Loucy (cell line): Measurements from ENCODE around the gene SNRPA1.

Experiments used
- CTCF ChIP-seq: fragments of 200-600 bp; sonication (generic); conservative IDR thresholded peaks from 2 replicates; pipeline ENCODE4 v1.5.1; 2014; ENCODE audit warnings: mild to moderate bottlenecking, antibody characterized with exemption, low read length
- EZH2phosphoT487 ChIP-seq: fragments of 200-600 bp; IDR thresholded peaks from 2 replicates; pipeline ENCODE4 v1.6.1; 2018; ENCODE audit warnings: antibody characterized with exemption, mild to moderate bottlenecking, moderate library complexity, borderline replicate concordance

GRCh38 chr15:101277038-101277822, 17.8 kb downstream of the SNRPA1 start, which contains the start of gene SELENOS:
- no peak for TF ChIP-seq CTCF
- no peak for TF ChIP-seq EZH2phosphoT487
